Measurements from ENCODE around the gene LMAN1L. TPM values are rescaled to one million over a fixed set of nuclear protein-coding genes. Genes with fewer than 3 reads are reported as not detected.

LMAN1L gene
- total RNA-seq, 1 donor from 2014 or later = not detected

DNA sequence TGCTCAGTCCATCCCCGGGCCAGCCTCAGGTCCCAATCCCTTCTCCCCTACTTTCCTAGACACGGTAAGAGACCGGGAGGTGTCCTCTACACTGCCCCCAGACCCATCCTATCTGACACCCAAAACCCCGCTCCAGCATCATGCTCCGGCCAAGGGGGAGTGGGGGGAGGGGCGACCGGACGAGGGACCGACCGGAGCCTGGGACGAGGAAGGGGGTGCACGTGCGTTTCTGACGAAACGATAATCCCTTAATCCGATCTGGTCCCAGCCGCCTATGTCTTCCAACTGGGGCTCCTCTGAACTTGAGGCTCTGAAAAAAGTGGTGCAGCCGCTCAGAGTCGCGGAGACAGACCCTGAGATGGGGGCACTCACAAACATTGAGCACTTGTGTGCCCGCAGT lies 14.3 kb downstream of the LMAN1L start:
- TF ChIP-seq, protein P1, sequence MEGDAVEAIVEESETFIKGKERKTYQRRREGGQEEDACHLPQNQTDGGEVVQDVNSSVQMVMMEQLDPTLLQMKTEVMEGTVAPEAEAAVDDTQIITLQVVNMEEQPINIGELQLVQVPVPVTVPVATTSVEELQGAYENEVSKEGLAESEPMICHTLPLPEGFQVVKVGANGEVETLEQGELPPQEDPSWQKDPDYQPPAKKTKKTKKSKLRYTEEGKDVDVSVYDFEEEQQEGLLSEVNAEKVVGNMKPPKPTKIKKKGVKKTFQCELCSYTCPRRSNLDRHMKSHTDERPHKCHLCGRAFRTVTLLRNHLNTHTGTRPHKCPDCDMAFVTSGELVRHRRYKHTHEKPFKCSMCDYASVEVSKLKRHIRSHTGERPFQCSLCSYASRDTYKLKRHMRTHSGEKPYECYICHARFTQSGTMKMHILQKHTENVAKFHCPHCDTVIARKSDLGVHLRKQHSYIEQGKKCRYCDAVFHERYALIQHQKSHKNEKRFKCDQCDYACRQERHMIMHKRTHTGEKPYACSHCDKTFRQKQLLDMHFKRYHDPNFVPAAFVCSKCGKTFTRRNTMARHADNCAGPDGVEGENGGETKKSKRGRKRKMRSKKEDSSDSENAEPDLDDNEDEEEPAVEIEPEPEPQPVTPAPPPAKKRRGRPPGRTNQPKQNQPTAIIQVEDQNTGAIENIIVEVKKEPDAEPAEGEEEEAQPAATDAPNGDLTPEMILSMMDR (IDR thresholded peaks at IDR 0.05; ENCODE audit: unreplicated experiment) = no peak
- Mint-ChIP-seq H3K4me3 (ENCODE audit: unreplicated experiment) (no peak overlapping the region), H3K36me3 (ENCODE audit: low read depth, unreplicated experiment) (no peaks in the 10 kb centered on the region), H3K27me3 (ENCODE audit: unreplicated experiment) (peaks cover 11% of the 10 kb centered on the region), H3K9me3 (ENCODE audit: unreplicated experiment) (no peaks in the 10 kb centered on the region), H3K4me1 (ENCODE audit: unreplicated experiment) (no peaks in the 10 kb centered on the region), H3K27ac (ENCODE audit: unreplicated experiment) (no peak overlapping the region)
- DNase-seq (ENCODE audit: low spot score) = no peak

DNA sequence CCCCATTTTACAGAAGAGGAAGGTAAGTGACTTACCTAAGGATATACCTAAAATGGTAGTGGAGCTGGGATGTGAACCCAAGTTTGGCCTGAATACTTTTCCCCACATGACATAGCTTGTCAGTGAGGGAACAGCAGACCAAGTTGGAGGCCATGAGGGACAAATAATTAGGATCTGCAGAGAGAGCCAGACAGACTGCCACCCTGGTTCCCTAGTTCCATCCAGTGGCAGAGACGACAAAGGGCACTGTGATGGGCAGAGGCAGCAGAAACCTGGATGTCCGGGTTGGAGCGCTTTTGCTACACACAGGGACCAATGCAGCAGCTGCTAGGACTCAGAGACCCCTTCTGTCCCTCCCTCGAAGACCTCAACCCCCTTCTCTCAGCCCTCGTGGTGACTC lies 15.0 kb downstream of the LMAN1L start:
- Mint-ChIP-seq H3K4me3 (ENCODE audit: unreplicated experiment) (no peak overlapping the region), H3K27me3 (ENCODE audit: unreplicated experiment) (peaks cover 8% of the 10 kb centered on the region), H3K9me3 (ENCODE audit: unreplicated experiment) (no peaks in the 10 kb centered on the region), H3K36me3 (ENCODE audit: low read depth, unreplicated experiment) (no peaks in the 10 kb centered on the region), H3K4me1 (ENCODE audit: unreplicated experiment) (peaks cover under 1% of the 10 kb centered on the region), H3K27ac (ENCODE audit: unreplicated experiment) (no peak overlapping the region)
- TF ChIP-seq, protein P1 (IDR thresholded peaks at IDR 0.05; ENCODE audit: unreplicated experiment) = no peak
- DNase-seq (ENCODE audit: low spot score) = no peak

DNA sequence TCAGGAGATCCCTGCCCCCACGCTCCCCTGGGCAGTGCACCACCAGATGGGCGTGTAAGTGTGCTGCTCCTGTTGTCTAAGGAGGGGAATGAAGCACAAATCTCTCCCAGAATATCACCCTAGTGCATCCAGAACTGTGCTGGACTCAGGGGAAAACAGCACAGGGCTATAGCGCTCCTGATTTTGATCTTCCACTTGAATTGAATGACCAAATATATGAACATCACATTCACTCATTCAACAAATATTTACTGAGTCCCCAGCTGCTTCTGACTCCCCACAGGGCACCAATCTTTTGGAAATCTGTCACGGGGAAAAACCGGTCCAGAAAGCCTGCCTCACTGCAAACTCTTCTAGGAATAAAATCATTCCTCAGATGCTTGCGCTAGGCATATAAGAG lies 16.2 kb downstream of the LMAN1L start:
- Mint-ChIP-seq H3K9me3 (ENCODE audit: unreplicated experiment) (no peaks in the 10 kb centered on the region), H3K4me1 (ENCODE audit: unreplicated experiment) (peaks cover 7% of the 10 kb centered on the region), H3K27ac (ENCODE audit: unreplicated experiment) (no peak overlapping the region), H3K4me3 (ENCODE audit: unreplicated experiment) (no peak overlapping the region), H3K36me3 (ENCODE audit: low read depth, unreplicated experiment) (no peaks in the 10 kb centered on the region), H3K27me3 (ENCODE audit: unreplicated experiment) (peaks cover 8% of the 10 kb centered on the region)
- DNase-seq (ENCODE audit: low spot score) = no peak
- TF ChIP-seq, protein P1 (IDR thresholded peaks at IDR 0.05; ENCODE audit: unreplicated experiment) = no peak

DNA sequence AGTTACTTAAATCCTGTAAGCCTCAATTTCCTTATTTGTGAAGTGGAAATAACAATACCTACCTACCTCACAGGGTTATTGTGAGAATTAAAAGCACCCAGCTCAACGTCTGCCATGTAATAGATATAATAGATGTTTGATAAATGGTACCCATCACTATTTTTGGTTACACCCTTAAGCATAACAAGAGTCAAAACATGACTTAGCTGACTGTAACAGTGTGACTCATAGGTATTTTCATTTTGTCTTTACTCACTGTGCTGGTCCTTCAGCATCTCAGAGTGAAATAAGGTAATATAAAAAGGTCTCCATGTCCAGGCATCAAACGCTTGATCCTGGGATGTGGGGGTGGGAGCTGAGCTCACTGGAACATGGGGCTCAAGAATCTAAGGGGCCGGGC lies 16.9 kb downstream of the LMAN1L start:
- peaks cover 8% of the 10 kb centered on the region for H3K27me3 Mint-ChIP-seq (ENCODE audit: unreplicated experiment)
- TF ChIP-seq, protein P1 (IDR thresholded peaks at IDR 0.05; ENCODE audit: unreplicated experiment) = no peak
- H3K36me3 Mint-ChIP-seq (ENCODE audit: low read depth, unreplicated experiment) = no peaks in the 10 kb centered on the region
- no peak overlapping the region for H3K27ac Mint-ChIP-seq (ENCODE audit: unreplicated experiment)
- no peak overlapping the region for H3K4me3 Mint-ChIP-seq (ENCODE audit: unreplicated experiment)
- H3K9me3 Mint-ChIP-seq (ENCODE audit: unreplicated experiment) = no peaks in the 10 kb centered on the region
- no peak for DNase-seq (ENCODE audit: low spot score)
- H3K4me1 Mint-ChIP-seq (ENCODE audit: unreplicated experiment) = peaks cover 7% of the 10 kb centered on the region

DNA sequence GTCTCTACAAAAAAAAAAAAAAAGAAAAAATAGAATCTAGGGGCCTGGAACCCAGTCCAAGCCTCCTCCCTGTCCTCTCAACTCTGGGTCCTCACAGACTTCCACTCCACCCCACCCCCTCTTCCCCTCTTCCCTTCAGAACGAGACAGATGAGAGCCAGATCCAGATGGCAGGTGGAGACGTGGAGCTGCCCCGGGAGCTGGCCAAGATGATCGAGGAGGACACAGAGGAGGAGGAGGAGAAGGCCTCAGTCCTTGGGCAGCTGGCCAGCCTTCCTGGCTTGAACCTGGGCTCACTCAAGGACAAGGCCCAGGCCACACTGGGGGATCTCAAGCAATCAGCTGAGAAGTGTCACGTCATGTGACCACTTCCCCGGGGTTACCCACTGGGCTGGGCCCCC lies 17.4 kb downstream of the LMAN1L start:
- Mint-ChIP-seq H3K4me1 (ENCODE audit: unreplicated experiment) (peaks cover 7% of the 10 kb centered on the region), H3K27me3 (ENCODE audit: unreplicated experiment) (peaks cover 8% of the 10 kb centered on the region), H3K36me3 (ENCODE audit: low read depth, unreplicated experiment) (peaks cover 4% of the 10 kb centered on the region), H3K9me3 (ENCODE audit: unreplicated experiment) (no peaks in the 10 kb centered on the region), H3K27ac (ENCODE audit: unreplicated experiment) (no peak overlapping the region), H3K4me3 (ENCODE audit: unreplicated experiment) (no peak overlapping the region)
- no peak for DNase-seq (ENCODE audit: low spot score)
- TF ChIP-seq, protein P1 (IDR thresholded peaks at IDR 0.05; ENCODE audit: unreplicated experiment) = no peak

Measured in endothelial cell (in vitro differentiated cells).